Measurements from ENCODE around the gene RAPSN. TPM values are rescaled to one million over a fixed set of nuclear protein-coding genes. Genes with fewer than 3 reads are reported as not detected.
"Not testable (repeated sequence)": the region's sequence is repeated elsewhere in the genome, so short reads cannot be mapped to it uniquely, and the experiment has no call there.

Gene RAPSN
- total RNA-seq, 1 donor from 2014 or later = not detected

GRCh38 chr11:47461876-47462275, 12.9 kb upstream of the RAPSN start:
- TF ChIP-seq EZH2 (IDR thresholded peaks at IDR 0.05) (no peak), EZH2phosphoT487 (IDR thresholded peaks at IDR 0.05) (no peak)
- Histone ChIP-seq H3K27ac (peak overlapping the region; percentile 65), H3K4me3 (no peak overlapping the region), H2AFZ (replicated peaks) (no peak overlapping the region), H3K9me3 (ENCODE audit: low read depth) (no peaks in the 10 kb centered on the region), H3K9ac (no peak overlapping the region), H3K27me3 (no peaks in the 10 kb centered on the region), H3F3A (ENCODE audit: low read depth) (peaks cover 46% of the 10 kb centered on the region), H3K4me2 (no peak overlapping the region), H3K4me1 (peaks cover 31% of the 10 kb centered on the region), H3K36me3 (no peaks in the 10 kb centered on the region), H3K79me2 (ENCODE audit: low read depth) (peaks cover 21% of the 10 kb centered on the region), H4K20me1 (ENCODE audit: low read depth) (peaks cover 1% of the 10 kb centered on the region)
- Mint-ChIP-seq H3K9me3 (no peaks in the 10 kb centered on the region), H3K36me3 (peaks cover 10% of the 10 kb centered on the region), H3K27ac (no peak overlapping the region), H3K27me3 (ENCODE audit: insufficient read depth, low read depth) (peaks cover 2% of the 10 kb centered on the region), H3K4me1 (peaks cover 19% of the 10 kb centered on the region), H3K4me3 (no peak overlapping the region)
- DNase-seq (ENCODE audit: low spot score) = no peak

- H3K4me3 ChIP-seq = no peak overlapping the region
These were observed 11.8 kb upstream of the RAPSN start for GRCh38 chr11:47460571-47461235.

GRCh38 chr11:47454258-47454671, 5.3 kb upstream of the RAPSN start:
- not testable (repeated sequence) for H3F3A ChIP-seq (ENCODE audit: low read depth); H3K36me3 ChIP-seq; H3K27me3 Mint-ChIP-seq (ENCODE audit: insufficient read depth, low read depth); H3K36me3 Mint-ChIP-seq; H3K4me3 Mint-ChIP-seq; H3K4me2 ChIP-seq; H3K27me3 ChIP-seq; H3K9me3 Mint-ChIP-seq; H3K9ac ChIP-seq; H3K9me3 ChIP-seq (ENCODE audit: low read depth); H3K79me2 ChIP-seq (ENCODE audit: low read depth); H3K4me3 ChIP-seq; H4K20me1 ChIP-seq (ENCODE audit: low read depth); H3K27ac ChIP-seq; H3K4me1 ChIP-seq; H3K4me1 Mint-ChIP-seq
- peak overlapping the region; percentile 28 for H3K27ac Mint-ChIP-seq
- H2AFZ ChIP-seq (replicated peaks) = peak overlapping the region; percentile 31
- peak; percentile 83 for DNase-seq (ENCODE audit: low spot score)
- peak; percentile 77 for TF ChIP-seq CTCF (IDR thresholded peaks at IDR 0.05)

More at GRCh38 chr11:47460571-47461235, 11.8 kb upstream of the RAPSN start:
- no peak overlapping the region for H3K9ac ChIP-seq
- H3K79me2 ChIP-seq (ENCODE audit: low read depth) = peaks cover 9% of the 10 kb centered on the region
- H3K9me3 ChIP-seq (ENCODE audit: low read depth) = no peaks in the 10 kb centered on the region
- H3K27ac ChIP-seq = no peak overlapping the region
- Mint-ChIP-seq H3K27me3 (ENCODE audit: insufficient read depth, low read depth) (peaks cover 3% of the 10 kb centered on the region), H3K4me3 (no peak overlapping the region), H3K36me3 (peaks cover 7% of the 10 kb centered on the region), H3K9me3 (no peaks in the 10 kb centered on the region), H3K27ac (no peak overlapping the region), H3K4me1 (peaks cover 11% of the 10 kb centered on the region)
- no peak overlapping the region for H3K4me2 ChIP-seq
- DNase-seq (ENCODE audit: low spot score) = no peak
- H2AFZ ChIP-seq (replicated peaks) = no peak overlapping the region
- H3K36me3 ChIP-seq = no peaks in the 10 kb centered on the region
- H3K4me1 ChIP-seq = peaks cover 19% of the 10 kb centered on the region
- TF ChIP-seq CTCF (IDR thresholded peaks at IDR 0.05) (no peak), EZH2phosphoT487 (IDR thresholded peaks at IDR 0.05) (no peak), EZH2 (IDR thresholded peaks at IDR 0.05) (no peak)
- H4K20me1 ChIP-seq (ENCODE audit: low read depth) = no peaks in the 10 kb centered on the region
- H3K27me3 ChIP-seq = no peaks in the 10 kb centered on the region
- peaks cover 35% of the 10 kb centered on the region for H3F3A ChIP-seq (ENCODE audit: low read depth)

- H3K36me3 ChIP-seq = no peaks in the 10 kb centered on the region
- H3K27ac Mint-ChIP-seq = no peak overlapping the region
- H3K4me3 Mint-ChIP-seq = no peak overlapping the region
- H3K27me3 Mint-ChIP-seq (ENCODE audit: insufficient read depth, low read depth) = peaks cover 6% of the 10 kb centered on the region
- H3K4me2 ChIP-seq = no peak overlapping the region
- H3K9ac ChIP-seq = no peak overlapping the region
- no peak overlapping the region for H2AFZ ChIP-seq (replicated peaks)
- H3K4me1 ChIP-seq = no peaks in the 10 kb centered on the region
- H3K9me3 Mint-ChIP-seq = no peaks in the 10 kb centered on the region
- DNase-seq (ENCODE audit: low spot score) = no peak
- H3K4me3 ChIP-seq = no peak overlapping the region
- no peaks in the 10 kb centered on the region for H3K9me3 ChIP-seq (ENCODE audit: low read depth)
- no peak overlapping the region for H3K27ac ChIP-seq
- H3K79me2 ChIP-seq (ENCODE audit: low read depth) = no peaks in the 10 kb centered on the region
- no peak for TF ChIP-seq EZH2 (IDR thresholded peaks at IDR 0.05)
- TF ChIP-seq CTCF (IDR thresholded peaks at IDR 0.05) = no peak
- TF ChIP-seq EZH2phosphoT487 (IDR thresholded peaks at IDR 0.05) = no peak
- no peaks in the 10 kb centered on the region for H3K36me3 Mint-ChIP-seq
- no peaks in the 10 kb centered on the region for H3K27me3 ChIP-seq
- H3K4me1 Mint-ChIP-seq = no peaks in the 10 kb centered on the region
- H3F3A ChIP-seq (ENCODE audit: low read depth) = peaks cover 5% of the 10 kb centered on the region
- H4K20me1 ChIP-seq (ENCODE audit: low read depth) = no peaks in the 10 kb centered on the region
These were observed 4.4 kb upstream of the RAPSN start for GRCh38 chr11:47453365-47453764.

All from neural progenitor cell (in vitro differentiated cells).